Measurements from ENCODE around the gene ALDH1A3. TPM values are rescaled to one million over a fixed set of nuclear protein-coding genes. Genes with fewer than 3 reads are reported as not detected.

ALDH1A3 gene
- not detected for total RNA-seq

GRCh38 chr15:100879464-100880138 lies at the start of gene ALDH1A3:
Gene ALDH1A3 (plus strand): TSS chr15:100879831. CDS start chr15:100879908, 77 bp downstream.
- Mint-ChIP-seq H3K9me3 (no peaks in the 10 kb centered on the region), H3K36me3 (ENCODE audit: low read depth) (no peaks in the 10 kb centered on the region), H3K4me3 (peak within 1 kb of the TSS; percentile 51), H3K27ac (no peak within 1 kb of the TSS), H3K4me1 (peaks cover 7% of the 10 kb centered on the region), H3K27me3 (peaks cover 82% of the 10 kb centered on the region)
- ChIA-PET POLR2A (no interaction called here), CTCF (interaction anchor here (1.6 kb wide), 1 partner anchor 12 kb away, joined by 7 read pairs; no protein-coding TSS in a partner anchor)
- peak; percentile 19 for DNase-seq

GRCh38 chr15:100831467-100831866 lies 48.2 kb upstream of the ALDH1A3 start:
- Mint-ChIP-seq H3K4me1 (no peaks in the 10 kb centered on the region), H3K9me3 (no peaks in the 10 kb centered on the region), H3K27ac (no peak overlapping the region), H3K36me3 (ENCODE audit: low read depth) (no peaks in the 10 kb centered on the region), H3K27me3 (peaks cover 23% of the 10 kb centered on the region), H3K4me3 (no peak overlapping the region)
- POLR2A ChIA-PET, result no interaction called here
- no peak for DNase-seq
- CTCF ChIA-PET, result no interaction called here

- H3K9me3 Mint-ChIP-seq, result no peaks in the 10 kb centered on the region
- ChIA-PET CTCF (interaction anchor here (0.6 kb wide), 1 partner anchor 218 kb away, joined by 3 read pairs; no protein-coding TSS in a partner anchor), POLR2A (no interaction called here)
- no peak overlapping the region for H3K27ac Mint-ChIP-seq
- peaks cover 23% of the 10 kb centered on the region for H3K27me3 Mint-ChIP-seq
- no peaks in the 10 kb centered on the region for H3K36me3 Mint-ChIP-seq (ENCODE audit: low read depth)
- no peak for DNase-seq
- H3K4me3 Mint-ChIP-seq, result no peak overlapping the region
- H3K4me1 Mint-ChIP-seq, result no peaks in the 10 kb centered on the region
Measured at GRCh38 chr15:100832149-100832942, 47.3 kb upstream of the ALDH1A3 start.

DNA sequence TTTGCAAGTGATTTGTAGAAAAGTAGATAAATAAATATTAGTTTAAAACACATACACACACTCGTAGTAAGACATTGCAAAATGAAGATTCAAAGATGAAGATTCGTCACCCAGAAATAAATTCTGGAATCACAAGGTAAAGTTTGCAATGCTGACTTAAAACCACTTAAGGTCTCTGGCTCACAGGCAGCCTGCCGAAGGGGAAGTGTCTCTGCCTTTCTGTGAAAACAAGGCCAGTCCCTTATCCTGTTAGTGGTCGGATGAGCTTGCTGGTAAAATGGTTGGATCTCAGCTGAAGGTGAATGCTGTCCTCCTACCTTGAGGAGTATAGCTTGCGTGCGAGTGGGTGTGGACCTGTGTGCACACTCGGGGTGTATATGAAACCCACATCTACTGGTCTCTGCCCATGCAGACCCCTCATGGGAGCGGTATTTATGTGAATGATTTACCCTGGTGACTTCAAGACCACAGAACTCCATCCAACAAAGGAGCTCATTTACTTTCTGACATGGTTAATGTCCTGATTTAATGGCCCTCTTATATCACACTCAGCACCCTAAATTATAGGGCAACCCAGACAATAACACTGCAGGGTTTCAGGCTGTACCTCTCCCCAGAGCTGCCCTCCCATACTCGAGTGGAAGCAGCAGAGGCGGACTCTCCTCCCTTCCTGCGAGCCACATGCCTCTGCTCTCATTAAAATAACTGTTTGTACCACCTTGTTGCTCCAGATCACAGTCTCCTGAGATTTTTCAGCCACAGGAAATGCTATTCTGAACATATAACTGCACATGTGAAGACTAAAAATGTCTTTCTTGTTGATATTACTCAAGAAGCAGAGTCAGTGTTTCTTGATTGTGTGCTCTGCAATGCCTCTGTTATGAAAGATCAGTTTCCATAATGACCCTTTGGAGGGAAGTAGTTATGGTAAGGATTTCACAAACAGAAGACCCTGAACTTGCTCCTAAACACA lies 45.9 kb upstream of the ALDH1A3 start:
- Mint-ChIP-seq H3K27me3 (peaks cover 22% of the 10 kb centered on the region), H3K9me3 (no peaks in the 10 kb centered on the region), H3K4me3 (no peak overlapping the region), H3K27ac (no peak overlapping the region), H3K36me3 (ENCODE audit: low read depth) (no peaks in the 10 kb centered on the region), H3K4me1 (no peaks in the 10 kb centered on the region)
- CTCF ChIA-PET, result no interaction called here
- DNase-seq, result no peak
- POLR2A ChIA-PET, result no interaction called here

DNA sequence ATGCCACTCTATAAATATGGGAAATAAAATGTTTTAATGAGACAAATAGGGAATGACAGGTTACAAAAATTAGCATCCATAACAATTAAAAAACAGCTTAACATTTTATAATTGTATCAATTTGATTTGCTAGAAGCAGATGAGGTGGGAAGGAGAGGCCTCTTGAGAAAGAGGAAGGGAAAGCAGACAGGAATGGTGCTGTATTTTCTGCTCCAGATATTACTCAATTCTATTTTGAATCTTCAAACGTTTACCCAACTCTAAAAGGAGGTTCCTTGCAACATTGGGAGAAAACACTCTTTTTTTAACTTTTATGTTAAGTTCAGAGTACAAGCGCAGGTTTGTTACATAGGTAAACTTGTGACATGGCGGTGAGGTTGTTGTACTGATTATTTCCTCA lies 44.9 kb upstream of the ALDH1A3 start:
- no peak for DNase-seq
- ChIA-PET POLR2A (no interaction called here), CTCF (no interaction called here)
- Mint-ChIP-seq H3K27ac (no peak overlapping the region), H3K27me3 (peaks cover 22% of the 10 kb centered on the region), H3K9me3 (no peaks in the 10 kb centered on the region), H3K4me3 (no peak overlapping the region), H3K36me3 (ENCODE audit: low read depth) (no peaks in the 10 kb centered on the region), H3K4me1 (no peaks in the 10 kb centered on the region)

DNA sequence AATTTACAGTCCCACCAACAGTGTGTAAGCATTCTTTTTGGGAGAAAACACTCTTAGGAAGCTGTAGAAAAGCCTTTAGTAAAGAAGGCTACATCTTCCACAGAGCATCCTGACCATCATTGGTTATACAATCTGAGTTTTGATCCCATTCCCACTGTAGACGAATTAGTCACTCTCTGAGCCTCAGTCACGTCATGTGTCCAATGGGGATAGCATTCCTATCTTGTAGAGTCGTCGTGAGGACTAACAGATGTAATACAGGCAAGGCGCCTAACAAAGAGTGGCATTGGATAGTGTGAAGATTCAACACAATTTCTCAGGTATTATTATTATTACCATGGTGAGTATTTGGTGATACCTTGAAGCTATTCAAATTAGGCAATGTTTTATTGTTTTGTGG lies 44.0 kb upstream of the ALDH1A3 start:
- no peaks in the 10 kb centered on the region for H3K4me1 Mint-ChIP-seq
- no peaks in the 10 kb centered on the region for H3K9me3 Mint-ChIP-seq
- no peak for DNase-seq
- H3K36me3 Mint-ChIP-seq (ENCODE audit: low read depth), result no peaks in the 10 kb centered on the region
- CTCF ChIA-PET, result no interaction called here
- no peak overlapping the region for H3K4me3 Mint-ChIP-seq
- H3K27me3 Mint-ChIP-seq, result peaks cover 20% of the 10 kb centered on the region
- POLR2A ChIA-PET, result no interaction called here
- no peak overlapping the region for H3K27ac Mint-ChIP-seq

DNA sequence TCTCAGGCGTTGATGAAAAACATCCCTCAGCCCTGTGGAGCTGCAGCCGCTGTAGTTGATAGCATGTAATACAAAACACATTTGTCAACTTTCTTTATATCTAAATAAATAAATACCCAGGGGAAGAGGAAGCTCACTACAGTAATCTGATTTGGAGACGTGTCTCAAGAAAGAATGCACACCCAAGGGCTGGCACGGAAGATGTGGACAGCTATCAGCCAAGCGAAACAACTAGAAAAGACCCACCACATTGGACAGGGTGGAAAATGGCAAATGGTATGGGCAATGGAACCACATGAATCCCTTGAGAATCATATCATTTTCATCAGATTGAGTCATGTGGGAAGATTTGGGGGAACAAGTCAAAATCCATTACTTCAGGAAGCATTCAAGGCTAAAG lies 43.1 kb upstream of the ALDH1A3 start:
- ChIA-PET POLR2A (no interaction called here), CTCF (no interaction called here)
- H3K27me3 Mint-ChIP-seq, result peaks cover 19% of the 10 kb centered on the region
- no peaks in the 10 kb centered on the region for H3K9me3 Mint-ChIP-seq
- DNase-seq, result no peak
- no peak overlapping the region for H3K27ac Mint-ChIP-seq
- H3K4me1 Mint-ChIP-seq, result no peaks in the 10 kb centered on the region
- no peak overlapping the region for H3K4me3 Mint-ChIP-seq
- no peaks in the 10 kb centered on the region for H3K36me3 Mint-ChIP-seq (ENCODE audit: low read depth)

GRCh38 chr15:100841426-100841825 lies 38.2 kb upstream of the ALDH1A3 start:
- Mint-ChIP-seq H3K4me1 (no peaks in the 10 kb centered on the region), H3K9me3 (no peaks in the 10 kb centered on the region), H3K36me3 (ENCODE audit: low read depth) (no peaks in the 10 kb centered on the region), H3K27me3 (peaks cover 7% of the 10 kb centered on the region), H3K4me3 (no peak overlapping the region), H3K27ac (no peak overlapping the region)
- DNase-seq, result no peak
- ChIA-PET CTCF (no interaction called here), POLR2A (no interaction called here)

DNA sequence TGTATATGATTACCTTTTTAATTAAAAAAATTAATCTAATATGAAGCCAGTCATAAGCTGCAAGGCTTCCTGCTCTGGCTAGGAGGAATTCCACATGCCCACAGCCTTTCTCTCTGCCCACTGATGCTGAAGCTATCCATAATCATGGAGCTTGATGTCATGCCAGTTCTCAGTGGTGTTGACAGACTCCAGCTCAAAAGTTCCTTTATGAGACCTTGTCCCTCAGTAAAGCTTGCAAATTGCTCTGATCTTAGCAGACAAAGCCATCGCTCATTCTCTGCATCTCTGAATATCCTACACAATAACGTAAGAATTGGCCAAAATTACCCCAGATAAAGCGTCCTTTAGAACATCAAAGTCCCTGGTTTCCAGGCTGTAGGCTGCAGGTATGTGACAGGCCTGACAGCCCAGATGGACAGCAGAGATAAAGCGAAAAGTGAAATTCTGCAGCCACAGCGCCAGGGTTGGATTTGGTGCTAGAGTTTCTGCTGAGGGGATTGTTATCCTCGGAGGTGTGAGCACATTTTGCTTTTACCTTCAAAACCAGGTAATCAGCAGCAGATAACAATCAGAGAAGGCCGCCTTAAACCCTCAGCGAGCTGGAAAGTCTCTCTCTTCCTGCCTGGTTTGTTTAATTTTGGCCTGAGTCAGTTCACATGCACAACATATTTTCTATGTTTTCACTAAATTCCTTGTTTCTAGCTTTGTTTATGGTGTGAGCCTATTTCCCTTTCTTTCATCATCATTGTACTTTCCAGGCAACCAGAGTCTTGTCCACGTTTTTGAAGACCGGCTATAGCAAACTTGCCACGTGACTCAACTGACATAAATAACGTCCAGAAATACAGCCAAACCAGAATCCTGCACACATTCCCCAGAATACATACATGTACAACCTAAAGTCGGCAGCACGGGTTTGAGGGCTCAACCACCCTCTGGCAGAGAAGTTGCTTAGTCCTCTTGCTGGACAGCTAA lies 36.6 kb upstream of the ALDH1A3 start:
- CTCF ChIA-PET, result no interaction called here
- Mint-ChIP-seq H3K27me3 (peaks cover 16% of the 10 kb centered on the region), H3K27ac (no peak overlapping the region), H3K36me3 (ENCODE audit: low read depth) (no peaks in the 10 kb centered on the region), H3K4me1 (no peaks in the 10 kb centered on the region), H3K4me3 (no peak overlapping the region), H3K9me3 (no peaks in the 10 kb centered on the region)
- DNase-seq, result no peak
- POLR2A ChIA-PET, result no interaction called here

DNA sequence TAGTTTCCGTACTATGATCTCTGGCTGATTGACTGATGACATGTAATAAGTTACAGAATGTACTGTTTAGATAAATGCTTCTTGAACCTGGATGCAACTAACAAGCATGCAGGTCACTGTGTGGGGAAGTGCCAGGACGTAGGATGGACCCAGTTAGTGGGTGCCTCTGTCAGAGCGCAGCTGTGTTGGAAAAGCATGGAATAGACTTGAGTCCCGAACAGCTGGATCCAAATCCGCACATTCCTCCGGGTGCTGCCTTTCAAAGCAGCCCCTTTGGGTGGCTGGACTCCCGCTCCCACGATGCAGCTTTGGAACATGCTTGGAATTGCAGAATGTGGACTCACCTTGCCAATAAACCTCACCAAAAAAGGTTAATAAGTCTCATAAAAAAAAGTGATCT lies 35.5 kb upstream of the ALDH1A3 start:
- Mint-ChIP-seq H3K9me3 (no peaks in the 10 kb centered on the region), H3K4me3 (no peak overlapping the region), H3K4me1 (peaks cover 2% of the 10 kb centered on the region), H3K27me3 (peaks cover 20% of the 10 kb centered on the region), H3K36me3 (ENCODE audit: low read depth) (no peaks in the 10 kb centered on the region), H3K27ac (no peak overlapping the region)
- ChIA-PET CTCF (no interaction called here), POLR2A (no interaction called here)
- no peak for DNase-seq

DNA sequence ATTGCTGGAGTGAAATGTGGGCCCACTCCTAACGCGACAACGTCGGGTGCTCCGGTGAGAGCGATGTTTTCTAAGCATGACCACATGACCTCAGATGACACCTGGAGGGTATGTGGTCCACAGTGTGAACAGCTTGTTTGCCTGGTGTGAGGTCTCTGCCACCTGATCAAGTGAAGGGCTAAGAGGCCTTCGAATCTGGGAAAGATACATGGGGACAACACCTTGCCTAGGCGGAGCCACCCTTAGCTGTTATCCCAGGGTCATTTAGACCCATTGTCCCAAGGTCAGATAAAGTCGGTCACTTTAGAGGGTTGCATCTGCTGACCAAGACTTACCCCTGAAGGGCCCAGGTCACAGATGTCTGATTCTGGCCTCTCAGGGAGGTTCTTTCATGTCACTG lies 34.9 kb upstream of the ALDH1A3 start:
- no peaks in the 10 kb centered on the region for H3K36me3 Mint-ChIP-seq (ENCODE audit: low read depth)
- no peaks in the 10 kb centered on the region for H3K9me3 Mint-ChIP-seq
- H3K27ac Mint-ChIP-seq, result no peak overlapping the region
- peaks cover 23% of the 10 kb centered on the region for H3K27me3 Mint-ChIP-seq
- ChIA-PET POLR2A (no interaction called here), CTCF (no interaction called here)
- H3K4me3 Mint-ChIP-seq, result no peak overlapping the region
- H3K4me1 Mint-ChIP-seq, result peaks cover 7% of the 10 kb centered on the region
- no peak for DNase-seq

DNA sequence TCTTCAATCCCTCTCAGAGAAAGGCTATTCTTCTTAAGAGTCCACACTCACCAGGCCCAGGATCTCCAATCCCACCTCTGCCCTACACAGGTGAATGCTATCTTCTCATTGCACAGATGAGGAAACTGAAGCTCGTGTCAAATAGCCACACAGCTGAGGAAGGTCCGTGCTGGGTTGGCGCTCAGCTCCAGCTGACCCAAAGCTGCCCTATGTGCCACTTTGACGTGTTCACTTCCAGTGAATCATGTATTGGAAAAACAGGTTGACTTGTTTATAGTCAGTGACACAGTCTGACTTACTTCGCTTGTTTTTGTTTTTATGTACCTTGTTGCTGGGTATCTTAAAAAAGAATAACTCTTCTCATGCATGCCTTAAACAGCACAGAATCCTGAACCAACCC lies 32.4 kb upstream of the ALDH1A3 start:
- H3K4me1 Mint-ChIP-seq, result peaks cover 7% of the 10 kb centered on the region
- H3K4me3 Mint-ChIP-seq, result no peak overlapping the region
- CTCF ChIA-PET, result no interaction called here
- no peak for DNase-seq
- peaks cover 31% of the 10 kb centered on the region for H3K27me3 Mint-ChIP-seq
- POLR2A ChIA-PET, result no interaction called here
- no peaks in the 10 kb centered on the region for H3K9me3 Mint-ChIP-seq
- no peak overlapping the region for H3K27ac Mint-ChIP-seq
- no peaks in the 10 kb centered on the region for H3K36me3 Mint-ChIP-seq (ENCODE audit: low read depth)

Measured in activated CD4-positive, alpha-beta T cell treated with anti-CD3 and anti-CD28 coated beads, Interleukin-2, amount 10 ng/mL, durations not matched to agents 7 days and 5 days (primary cell).